SW 1271 (cell line): ENCODE measurements around the gene LRRC58.
"Not testable (repeated sequence)": the region's sequence is repeated elsewhere in the genome, so short reads cannot be mapped to it uniquely, and the experiment has no call there.

Experiments used
- DNase-seq, 2 experiments: peaks; one replicate each; lab custom pipeline; 2025; lab: John Stamatoyannopoulos, UW

The LRRC58 gene

GRCh38 chr3:120339362-120339761, 9.8 kb downstream of the LRRC58 start:
- no peak for DNase-seq

GRCh38 chr3:120338517-120338916, 10.6 kb downstream of the LRRC58 start:
- no peak for DNase-seq

DNA sequence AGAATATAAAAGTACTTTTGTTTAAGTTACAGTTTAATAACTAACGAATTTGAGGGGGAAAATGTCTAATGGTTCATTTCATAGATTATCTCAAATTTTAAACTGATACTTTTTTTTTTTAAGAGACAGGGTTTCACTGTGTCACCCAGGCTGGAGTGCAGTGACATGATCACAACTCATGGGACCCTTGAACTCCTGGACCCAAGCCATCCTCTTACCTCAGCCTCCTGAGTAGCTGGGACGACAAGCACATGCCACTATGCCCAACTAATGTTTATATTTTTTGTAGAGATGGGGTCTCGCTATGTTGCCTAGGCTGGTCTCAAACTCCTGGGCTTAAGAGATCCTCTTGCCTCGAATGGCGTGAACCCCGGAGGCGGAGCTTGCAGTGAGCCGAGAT, 16.5 kb downstream of the LRRC58 start:
- DNase-seq = no peak

DNA sequence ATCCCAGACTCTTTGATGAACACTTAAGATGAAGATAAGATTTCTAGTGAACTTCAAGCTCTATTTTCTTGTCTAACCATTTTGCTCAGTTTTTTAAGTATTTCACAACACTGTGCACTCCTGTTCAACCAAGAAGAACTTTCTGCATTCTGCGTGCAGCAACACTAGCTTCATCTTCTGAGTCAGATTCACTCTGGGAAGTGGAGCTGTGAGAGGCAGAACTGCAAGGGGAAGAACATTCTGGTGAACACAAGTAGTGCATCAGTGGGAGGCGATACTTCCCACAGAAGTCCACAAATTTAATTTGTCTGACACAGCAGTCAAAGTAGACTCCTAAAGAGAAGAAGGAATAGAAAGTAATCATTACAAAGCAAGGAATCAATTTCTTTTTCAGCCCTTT, 18.1 kb downstream of the LRRC58 start:
- no peak for DNase-seq

GRCh38 chr3:120326784-120327183, 22.4 kb downstream of the LRRC58 start:
- DNase-seq = no peak

DNA sequence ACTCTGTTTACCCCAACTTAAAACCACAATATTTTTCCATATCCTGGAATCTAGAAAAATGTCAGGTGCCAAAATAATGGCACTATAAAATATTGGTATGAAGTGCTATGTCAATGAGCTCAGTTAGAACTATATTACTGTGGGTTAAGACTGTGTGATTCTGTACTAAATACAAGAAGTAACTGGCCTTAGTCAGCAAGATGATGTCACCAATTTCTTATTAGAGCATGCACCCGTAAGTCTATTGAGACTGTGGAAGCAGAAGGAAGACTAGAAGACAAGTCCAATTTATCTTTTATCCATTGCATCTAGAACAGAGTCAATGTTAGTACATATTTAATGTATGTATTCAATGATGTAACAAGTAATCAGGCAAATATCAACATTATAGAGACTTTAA, 25.0 kb downstream of the LRRC58 start:
- DNase-seq = no peak

- DNase-seq = not testable (repeated sequence)
Measured at GRCh38 chr3:120323761-120324160, 25.4 kb downstream of the LRRC58 start.

GRCh38 chr3:120311863-120312794, 37.0 kb downstream of the LRRC58 start:
- no peak for DNase-seq

GRCh38 chr3:120306519-120307455, 42.4 kb downstream of the LRRC58 start:
- no peak for DNase-seq

DNA sequence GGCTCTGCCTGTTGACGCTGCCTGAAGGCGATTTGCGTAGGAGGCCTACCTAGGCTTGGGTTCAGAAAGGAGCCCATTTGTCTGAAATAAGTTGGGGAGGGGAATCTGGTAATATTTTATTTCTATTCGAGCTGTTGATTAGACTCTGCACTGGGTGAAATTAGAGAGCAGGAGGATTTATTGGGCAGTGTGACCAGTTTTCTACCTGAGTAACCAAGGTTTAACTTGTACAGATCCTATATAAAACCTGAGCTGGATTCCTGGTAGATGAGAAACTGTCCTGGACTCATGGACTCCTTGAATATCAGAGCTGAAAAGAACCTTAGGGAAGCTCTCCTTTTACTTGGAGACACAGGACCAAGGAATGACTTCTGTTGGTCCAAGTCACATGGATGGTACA, 44.5 kb downstream of the LRRC58 start:
- DNase-seq = no peak

DNA sequence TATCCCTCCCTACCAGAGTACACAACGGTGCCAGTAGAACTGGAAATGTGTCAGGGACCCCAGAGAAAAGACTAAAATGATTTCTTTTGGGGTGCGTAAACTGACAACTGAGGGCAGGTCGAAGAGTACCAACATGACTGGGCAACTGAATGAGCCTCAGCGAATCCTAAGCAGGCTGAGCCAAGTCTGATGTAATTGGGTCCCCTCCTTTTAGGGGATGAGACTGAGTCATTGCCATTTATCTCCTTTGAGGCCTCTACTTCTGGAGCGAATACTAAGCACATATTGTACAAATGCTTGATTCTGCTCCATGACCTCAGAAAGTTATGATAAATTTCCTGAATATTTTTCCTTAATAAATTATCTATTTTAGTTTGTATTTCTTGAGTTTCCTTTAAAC, 46.8 kb downstream of the LRRC58 start:
- DNase-seq = no peak

DNA sequence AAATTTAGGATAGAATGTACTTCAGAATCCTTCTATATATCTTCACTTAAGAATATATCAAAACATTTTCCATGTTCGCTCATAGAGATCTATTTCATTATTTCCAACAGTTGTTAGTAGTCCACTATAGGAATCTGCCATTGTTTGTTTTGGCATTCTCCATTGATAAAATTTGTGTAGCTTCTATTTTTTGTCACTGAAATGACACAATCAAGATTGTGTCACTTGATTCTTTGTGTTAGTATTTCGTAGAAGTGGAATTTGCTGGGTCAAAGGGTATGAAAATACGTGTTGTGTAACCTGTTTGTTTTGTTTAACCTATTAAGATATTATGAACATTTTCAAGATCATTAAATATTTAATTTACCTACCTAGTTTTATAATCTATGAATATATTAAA, 48.2 kb downstream of the LRRC58 start:
- DNase-seq = no peak

GRCh38 chr3:120299403-120299802, 49.8 kb downstream of the LRRC58 start:
- no peak for DNase-seq

DNA sequence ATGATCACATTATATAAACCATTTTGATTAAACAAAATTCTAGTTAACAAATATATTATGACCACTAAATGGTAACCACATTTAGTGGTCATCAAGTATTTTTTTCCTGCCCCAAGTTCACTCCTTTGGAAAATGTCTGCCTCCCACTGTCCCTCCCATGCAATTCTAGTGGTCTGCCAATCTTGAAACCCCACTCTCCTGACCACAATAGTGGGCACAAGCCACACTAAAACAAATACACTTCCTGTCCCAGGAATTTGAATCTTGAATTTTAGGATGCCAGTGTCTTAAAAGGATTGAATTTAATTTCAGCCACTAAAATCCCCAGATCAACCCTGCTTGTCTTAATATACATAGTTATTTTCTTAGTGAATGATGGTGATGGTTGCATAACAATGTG, 50.2 kb downstream of the LRRC58 start:
- DNase-seq = no peak

DNA sequence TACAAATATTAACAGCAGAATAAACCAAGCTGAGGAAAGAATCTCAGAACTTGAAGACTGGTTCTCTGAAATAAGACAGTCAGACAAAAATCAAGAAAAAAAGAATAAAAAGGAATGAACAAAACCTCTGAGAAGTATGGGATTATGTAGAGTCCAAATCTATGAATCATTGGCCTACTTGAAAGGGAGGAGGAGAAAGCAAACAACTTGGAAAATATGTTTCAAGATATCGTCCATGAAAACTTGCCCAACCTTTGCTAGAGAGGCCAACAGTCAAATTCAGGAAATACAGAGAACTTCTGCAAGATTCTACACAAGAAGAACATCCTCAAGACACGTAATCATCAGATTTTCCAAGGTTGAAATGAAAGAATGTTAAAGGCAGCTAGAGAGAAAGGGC, 57.6 kb downstream of the LRRC58 start:
- not testable (repeated sequence) for DNase-seq

DNA sequence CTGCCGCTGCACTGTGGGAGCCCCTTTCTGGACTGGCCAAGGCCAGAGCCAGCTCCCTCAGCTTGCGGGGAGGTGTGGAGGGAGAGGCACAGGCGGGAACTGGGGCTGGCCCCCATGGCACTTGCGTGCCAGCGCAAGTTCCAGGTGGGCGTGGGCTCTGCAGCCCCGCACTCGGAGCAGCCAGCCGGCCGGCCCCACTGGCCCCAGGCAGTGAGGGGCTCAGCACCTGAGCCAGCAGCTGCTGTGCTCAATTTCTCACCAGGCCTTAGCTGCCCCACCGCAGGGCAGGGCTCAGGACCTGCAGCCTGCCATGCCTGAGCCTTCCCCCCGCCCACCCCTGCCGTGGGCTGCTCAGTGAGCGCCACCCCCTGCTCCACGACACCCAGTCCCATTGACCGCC, 59.5 kb downstream of the LRRC58 start:
- no peak for DNase-seq

- DNase-seq = no peak
Measured at GRCh38 chr3:120286465-120286864, 62.7 kb downstream of the LRRC58 start.

- no peak for DNase-seq
Measured at GRCh38 chr3:120285508-120285841, 63.7 kb downstream of the LRRC58 start.

- no peak for DNase-seq
Measured at GRCh38 chr3:120284747-120285507, 64.2 kb downstream of the LRRC58 start, which contains the start of gene GPR156. Gene GPR156, minus strand, starts transcription at chr3:120285222. Its CDS starts 41,124 bp downstream, at chr3:120244098.

GRCh38 chr3:120281261-120281660, 67.9 kb downstream of the LRRC58 start:
- no peak for DNase-seq

GRCh38 chr3:120280566-120280965, 68.6 kb downstream of the LRRC58 start:
- DNase-seq = no peak

DNA sequence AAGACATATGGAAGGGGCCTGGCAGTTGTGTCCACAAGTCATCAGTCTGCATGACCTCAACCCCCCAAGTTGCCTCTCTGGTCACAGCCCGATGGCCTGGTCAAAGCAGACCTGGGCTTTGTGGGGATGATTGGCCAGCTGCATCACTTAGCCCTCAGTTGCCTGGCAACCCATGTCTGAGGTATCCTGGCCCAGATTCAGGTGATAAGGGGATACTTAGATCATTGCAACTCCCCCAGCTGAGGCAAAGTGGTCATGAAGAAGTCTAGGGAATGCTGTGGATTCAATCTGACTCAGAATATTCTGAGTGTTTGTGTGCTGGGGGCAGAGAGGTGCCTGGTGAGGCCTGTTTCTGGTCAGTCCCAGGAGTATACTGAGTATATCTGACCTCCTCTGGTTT, 69.1 kb downstream of the LRRC58 start:
- DNase-seq = no peak
